Skeletal muscle tissue (tissue), 4 donors: Measurements from ENCODE around the gene THAP12. TPM values are rescaled to one million over a fixed set of nuclear protein-coding genes. Genes with fewer than 3 reads are reported as not detected.
"Not testable (repeated sequence)": the region's sequence is repeated elsewhere in the genome, so short reads cannot be mapped to it uniquely, and the experiment has no call there.

Source experiments
- H3K27ac ChIP-seq: one replicate; pipeline ENCODE4 v1.7.0; 2013; ENCODE audit warnings: mild to moderate bottlenecking, low read depth, low read length, inconsistent platforms
- H3K27me3 ChIP-seq, 3 donors: one replicate each; pipeline ENCODE4 v1.7.0; 2013; ENCODE audit warnings: low read length in 3 of 3; ENCODE audit not compliant: control insufficient read depth in 3 of 3, insufficient read depth in 3 of 3
- H3K36me3 ChIP-seq, 3 donors: one replicate each; pipeline ENCODE4 v1.7.0; 2013; ENCODE audit warnings: low read length in 3 of 3; ENCODE audit not compliant: control insufficient read depth in 3 of 3, insufficient read depth in 3 of 3
- H3K4me1 ChIP-seq, 3 donors: one replicate each; pipeline ENCODE4 v1.7.0; 2013; ENCODE audit warnings: low read length in 3 of 3, mild to moderate bottlenecking in 3 of 3; ENCODE audit not compliant: control insufficient read depth in 3 of 3, insufficient read depth in 3 of 3
- H3K4me3 ChIP-seq, 3 donors: one replicate each; pipeline ENCODE4 v1.7.0; 2013; ENCODE audit warnings: low read length in 3 of 3
- H3K9ac ChIP-seq, 3 donors: one replicate each; pipeline ENCODE4 v1.7.0; 2013; ENCODE audit warnings: low read length in 3 of 3, mild to moderate bottlenecking in 3 of 3, moderate library complexity in 2 of 3, low read depth in 1 of 3
- H3K9me3 ChIP-seq, 3 donors: one replicate each; pipeline ENCODE4 v1.7.0; 2013; ENCODE audit warnings: low read length in 3 of 3; ENCODE audit not compliant: control insufficient read depth in 3 of 3
- total RNA-seq: library from RNA; depleted of rRNA; stranded (reverse); fragments of >200 nt; gene quantifications from one replicate; pipeline ENCODE4 v1.2.3, GENCODE V29; 2014
- donor health status: Osteomylitis.

The THAP12 gene
- total RNA-seq, 1 donor from 2014 or later, result 35.5 TPM

DNA sequence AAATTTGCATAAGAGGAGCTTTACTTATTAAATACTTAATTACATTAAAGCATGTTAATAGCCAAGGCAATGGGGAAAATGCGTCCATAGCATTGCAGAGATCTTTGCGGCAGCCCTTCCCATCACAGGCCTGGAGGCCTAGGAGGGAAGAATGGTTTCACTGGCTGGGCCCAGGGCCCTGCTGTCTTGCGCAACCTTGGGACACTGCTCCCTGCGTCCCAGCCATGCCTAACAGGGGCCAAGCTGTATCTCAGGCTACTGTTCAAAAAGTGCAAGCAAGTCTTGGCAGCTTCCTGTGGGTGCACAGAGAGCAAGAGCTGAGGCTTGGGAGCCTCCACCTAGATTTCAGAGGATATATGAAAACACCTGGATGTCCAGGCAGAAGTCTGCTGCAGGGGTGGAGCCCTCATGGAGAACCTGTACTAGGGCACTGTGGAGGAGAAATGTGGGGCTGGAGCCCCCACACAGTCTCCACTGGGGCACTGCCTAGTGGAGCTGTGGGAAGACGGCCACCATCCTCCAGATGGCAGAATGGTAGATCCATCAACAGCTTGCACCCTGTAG is 46.0 kb downstream of the THAP12 start:
- Histone ChIP-seq H3K4me1 (peaks cover 4 to 16% (median 11%) of the 10 kb centered on the region in 3 donors), H3K4me3 (no peak overlapping the region), H3K9ac (no peak overlapping the region), H3K36me3 (no peaks in the 10 kb centered on the region), H3K27ac (no peak overlapping the region), H3K27me3 (no peaks in the 10 kb centered on the region), H3K9me3 (peaks cover 0 to 3% (median 0%) of the 10 kb centered on the region in 3 donors)

DNA sequence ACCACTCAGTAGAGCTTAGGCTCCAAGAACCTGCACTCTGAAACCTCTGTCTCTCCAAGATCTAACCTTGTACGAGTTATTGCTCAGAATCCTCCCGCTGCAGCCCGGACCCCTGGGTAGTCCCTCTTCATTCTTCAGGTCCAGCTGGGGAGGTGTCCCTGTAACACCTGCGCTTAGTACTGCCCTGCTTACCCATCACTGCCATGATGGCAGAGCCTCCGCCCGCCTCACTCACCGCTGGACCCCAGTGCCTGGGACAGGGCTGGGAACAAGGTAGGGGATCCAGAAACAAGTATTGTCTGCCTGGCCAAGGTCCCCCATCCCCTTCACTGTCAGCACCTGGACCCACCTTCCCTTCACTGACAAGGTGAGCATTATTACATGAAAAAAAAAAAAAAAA is 50.3 kb downstream of the THAP12 start:
- Histone ChIP-seq H3K9me3 (peaks cover 0 to 3% (median 0%) of the 10 kb centered on the region in 3 donors), H3K9ac (no peak overlapping the region), H3K4me1 (peaks cover 0 to 7% (median 7%) of the 10 kb centered on the region in 3 donors), H3K36me3 (no peaks in the 10 kb centered on the region), H3K27ac (no peak overlapping the region), H3K27me3 (no peaks in the 10 kb centered on the region), H3K4me3 (no peak overlapping the region)

DNA sequence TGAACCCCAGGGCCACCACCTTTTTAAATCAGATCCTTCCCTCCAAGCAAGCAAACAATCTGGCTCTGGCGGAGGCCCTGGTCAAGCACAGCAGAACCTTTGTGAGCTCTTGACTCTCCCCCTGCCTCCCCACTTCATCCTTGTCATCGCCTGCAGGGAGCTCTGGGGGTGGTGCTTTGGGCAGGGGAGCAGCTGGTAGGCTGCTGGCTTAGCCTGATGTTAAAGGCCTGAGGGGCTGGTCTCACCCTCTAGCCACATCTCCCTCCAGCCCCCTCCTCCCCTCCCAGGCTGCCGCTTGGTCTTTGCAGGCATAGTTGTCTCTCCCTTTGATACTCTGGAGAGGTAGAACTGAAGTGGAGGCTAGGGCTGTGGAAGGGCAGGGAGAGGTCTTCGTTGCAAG is 50.9 kb downstream of the THAP12 start:
- peaks cover 0 to 3% (median 0%) of the 10 kb centered on the region in 3 donors for H3K9me3 ChIP-seq
- H3K4me3 ChIP-seq, result no peak overlapping the region
- H3K27me3 ChIP-seq, result no peaks in the 10 kb centered on the region
- no peak overlapping the region for H3K27ac ChIP-seq
- H3K4me1 ChIP-seq, result peaks cover 0 to 7% (median 7%) of the 10 kb centered on the region in 3 donors
- H3K9ac ChIP-seq, result no peak overlapping the region
- H3K36me3 ChIP-seq, result no peaks in the 10 kb centered on the region

DNA sequence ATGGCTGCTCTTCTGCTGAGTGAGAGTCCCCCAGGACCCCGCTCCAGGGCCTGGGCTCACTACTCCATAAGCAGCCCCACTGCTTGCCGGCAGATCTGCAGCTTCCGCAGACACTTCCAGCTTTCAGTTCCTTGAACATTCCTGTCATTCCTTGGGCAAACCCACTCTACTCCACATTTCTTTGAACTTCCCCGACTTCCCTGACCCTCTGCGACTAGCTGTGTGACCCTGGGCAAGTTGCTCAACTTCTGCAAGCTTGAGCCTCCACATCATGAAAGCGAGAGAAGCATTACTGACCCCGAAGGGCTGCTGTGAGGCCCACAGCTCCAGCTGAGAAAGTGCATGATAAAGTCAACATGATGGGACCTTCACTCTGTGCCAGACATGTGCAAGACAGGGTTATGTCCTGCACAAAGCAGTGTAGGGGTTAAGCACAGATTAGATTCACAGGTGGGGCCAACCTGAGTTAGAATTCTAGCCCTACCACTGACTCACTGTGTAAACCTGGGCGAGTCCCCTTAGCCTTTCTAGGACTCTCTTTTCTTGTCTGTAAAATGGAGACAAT is 51.8 kb downstream of the THAP12 start:
- H3K9ac ChIP-seq, result no peak overlapping the region

DNA sequence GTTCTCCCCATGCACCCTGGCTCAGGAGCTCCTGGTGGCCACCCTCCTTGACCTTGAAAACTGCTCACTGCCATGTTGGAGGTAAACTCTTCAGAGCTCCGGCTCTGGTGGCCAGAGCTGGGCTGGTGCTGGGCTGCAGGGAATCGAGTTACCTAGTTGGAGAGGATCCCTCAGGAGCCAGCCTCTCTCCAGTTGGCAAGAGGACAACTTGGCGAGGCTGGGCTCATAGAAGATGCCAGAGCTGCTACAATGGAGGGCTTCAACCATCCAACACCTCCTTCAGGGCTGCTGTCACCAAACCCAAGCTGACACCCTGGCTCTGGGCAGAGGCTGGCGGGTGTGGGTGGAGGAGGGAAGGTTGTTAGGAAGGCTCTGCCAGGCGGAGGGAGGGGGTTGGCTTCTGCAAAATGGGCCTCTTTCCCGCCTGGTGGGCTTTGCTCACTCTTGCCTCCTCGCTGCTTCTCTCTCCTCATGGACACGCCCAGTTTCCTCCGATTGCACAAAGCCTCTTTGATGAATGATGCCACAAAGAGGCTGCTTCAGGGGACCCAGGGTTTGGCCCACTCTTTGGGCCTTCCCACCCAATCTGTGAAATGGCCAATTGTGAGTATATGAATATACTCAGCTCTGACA is 53.1 kb downstream of the THAP12 start:
- no peak overlapping the region for H3K27ac ChIP-seq
- H3K36me3 ChIP-seq, result no peaks in the 10 kb centered on the region
- H3K27me3 ChIP-seq, result no peaks in the 10 kb centered on the region
- H3K9ac ChIP-seq, result no peak overlapping the region
- no peak overlapping the region for H3K4me3 ChIP-seq
- no peaks in the 10 kb centered on the region for H3K9me3 ChIP-seq
- peaks cover 0 to 8% (median 7%) of the 10 kb centered on the region in 3 donors for H3K4me1 ChIP-seq

More for the DNA sequence above, 51.8 kb downstream of the THAP12 start:
- Histone ChIP-seq H3K27ac (no peak overlapping the region), H3K27me3 (no peaks in the 10 kb centered on the region), H3K4me1 (peaks cover 0 to 7% (median 7%) of the 10 kb centered on the region in 3 donors), H3K36me3 (no peaks in the 10 kb centered on the region), H3K9me3 (no peaks in the 10 kb centered on the region), H3K4me3 (no peak overlapping the region)

DNA sequence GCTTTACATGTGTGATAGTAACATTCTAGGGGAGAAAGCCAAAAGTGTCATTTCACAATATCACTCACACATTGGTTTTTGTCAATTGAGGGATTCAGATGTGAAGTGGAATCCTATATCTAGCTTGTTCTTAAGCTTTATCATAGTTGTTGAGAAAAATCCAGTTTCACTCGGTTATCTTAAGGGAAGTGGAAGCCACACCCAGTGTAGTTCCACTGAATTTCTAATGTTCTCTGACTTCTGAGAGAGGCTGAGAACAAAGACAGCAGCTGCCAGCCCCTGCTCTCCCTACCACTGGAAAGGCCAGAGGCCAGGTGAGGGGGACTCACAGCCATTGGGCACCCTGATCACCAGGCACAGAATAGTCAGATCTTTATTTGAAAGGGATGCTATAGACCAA is 53.7 kb downstream of the THAP12 start:
- Histone ChIP-seq H3K4me3 (no peak overlapping the region), H3K27ac (no peak overlapping the region), H3K4me1 (peaks cover 0 to 9% (median 7%) of the 10 kb centered on the region in 3 donors), H3K9ac (no peak overlapping the region), H3K9me3 (no peaks in the 10 kb centered on the region), H3K36me3 (no peaks in the 10 kb centered on the region), H3K27me3 (peaks cover 0 to 6% (median 3%) of the 10 kb centered on the region in 3 donors)

DNA sequence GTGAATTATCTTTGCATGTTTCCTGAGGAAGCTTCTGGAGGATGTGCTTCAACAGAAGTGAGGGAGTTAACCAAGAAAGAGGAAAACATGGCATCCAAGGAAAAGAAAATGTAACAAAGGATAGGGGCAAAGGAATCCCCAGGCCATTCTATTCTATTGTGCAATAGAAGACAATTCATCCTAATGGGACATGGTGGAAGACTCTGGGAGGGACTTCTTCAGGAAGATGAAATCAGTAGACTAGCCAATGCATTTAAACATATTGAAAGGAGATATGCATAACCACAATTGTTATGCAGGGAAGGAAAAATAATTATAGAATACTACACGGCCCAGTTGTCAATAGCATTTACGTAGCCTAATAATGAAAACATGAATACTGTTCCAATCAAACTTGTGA is 55.7 kb downstream of the THAP12 start:
- H3K4me1 ChIP-seq, result peaks cover 0 to 9% (median 7%) of the 10 kb centered on the region in 3 donors
- no peaks in the 10 kb centered on the region for H3K9me3 ChIP-seq
- no peaks in the 10 kb centered on the region for H3K36me3 ChIP-seq
- no peak overlapping the region for H3K9ac ChIP-seq
- H3K27ac ChIP-seq, result no peak overlapping the region
- no peak overlapping the region for H3K4me3 ChIP-seq
- H3K27me3 ChIP-seq, result peaks cover 12 to 19% (median 12%) of the 10 kb centered on the region in 3 donors

DNA sequence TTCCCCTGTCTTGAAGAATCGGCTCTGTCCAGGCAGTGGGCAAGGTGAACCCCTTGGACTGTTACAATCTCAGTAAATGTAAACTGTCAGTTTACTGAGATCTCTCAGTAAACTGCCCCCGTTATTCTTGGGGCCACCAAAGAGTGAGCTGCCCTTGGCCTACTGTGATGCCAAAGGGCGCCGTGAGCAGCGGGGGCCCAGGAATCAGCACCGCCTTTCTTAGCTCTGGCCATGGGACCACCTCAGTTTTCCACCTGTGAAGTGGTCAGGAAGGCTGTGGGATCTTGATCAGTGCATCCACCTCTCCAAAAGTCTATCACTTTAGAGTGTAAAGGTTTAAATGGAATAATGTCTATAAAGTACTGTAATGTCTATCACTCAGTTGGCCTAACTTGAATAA is 57.1 kb downstream of the THAP12 start:
- Histone ChIP-seq H3K4me3 (no peak overlapping the region), H3K9me3 (no peaks in the 10 kb centered on the region), H3K9ac (no peak overlapping the region), H3K27me3 (peaks cover 12 to 23% (median 12%) of the 10 kb centered on the region in 3 donors), H3K27ac (no peak overlapping the region), H3K4me1 (peaks cover 2 to 8% (median 7%) of the 10 kb centered on the region in 3 donors), H3K36me3 (no peaks in the 10 kb centered on the region)

DNA sequence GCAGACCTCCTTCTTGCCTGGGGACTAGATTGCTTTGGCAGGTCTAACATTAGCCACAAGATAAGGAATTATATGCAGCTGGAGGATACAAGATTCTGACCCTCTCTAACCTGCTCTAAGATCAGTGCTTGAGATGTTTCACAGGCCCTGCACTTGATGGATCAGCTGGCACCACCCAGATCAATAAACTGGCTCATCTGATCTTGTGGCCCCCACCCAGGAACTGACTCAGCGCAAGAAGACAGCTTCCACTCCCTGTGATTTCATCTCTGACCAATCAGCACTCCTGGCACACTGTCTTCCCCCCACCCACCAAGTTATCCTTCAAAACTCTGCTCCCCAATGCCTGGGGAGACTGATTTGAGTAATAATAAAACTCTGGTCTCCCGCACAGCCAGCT is 57.6 kb downstream of the THAP12 start:
- peaks cover 12 to 23% (median 12%) of the 10 kb centered on the region in 3 donors for H3K27me3 ChIP-seq
- H3K4me1 ChIP-seq, H3K9me3 ChIP-seq, H3K4me3 ChIP-seq, H3K36me3 ChIP-seq, H3K9ac ChIP-seq, H3K27ac ChIP-seq: not testable (repeated sequence)

DNA sequence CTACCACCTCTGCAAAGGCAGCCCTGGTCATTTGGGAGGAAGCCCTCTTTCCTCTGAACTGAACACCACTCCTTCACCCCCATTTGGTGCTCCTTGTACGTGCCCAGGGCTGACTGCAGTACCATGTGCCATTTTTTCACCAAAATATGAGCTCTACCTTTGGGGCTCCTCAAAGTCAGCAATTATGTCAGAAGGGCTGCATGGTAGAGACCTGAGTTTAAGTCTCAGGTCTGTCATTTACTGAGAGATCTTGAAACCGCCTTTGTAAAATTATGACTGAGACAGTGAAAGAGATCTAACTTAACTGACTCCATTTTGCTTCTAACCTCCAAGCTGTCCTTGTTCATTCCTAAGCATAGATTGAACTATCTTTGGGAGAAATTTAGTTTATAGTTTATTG is 58.0 kb downstream of the THAP12 start:
- peaks cover 12 to 23% (median 12%) of the 10 kb centered on the region in 3 donors for H3K27me3 ChIP-seq
- H3K9ac ChIP-seq, result no peak overlapping the region
- no peak overlapping the region for H3K4me3 ChIP-seq
- no peak overlapping the region for H3K27ac ChIP-seq
- peaks cover 2 to 10% (median 7%) of the 10 kb centered on the region in 3 donors for H3K4me1 ChIP-seq
- H3K36me3 ChIP-seq, result no peaks in the 10 kb centered on the region
- no peaks in the 10 kb centered on the region for H3K9me3 ChIP-seq
